Measurements from ENCODE around the gene DGCR8.
"Not testable (repeated sequence)": the region's sequence is repeated elsewhere in the genome, so short reads cannot be mapped to it uniquely, and the experiment has no call there.

DGCR8 gene

GRCh38 chr22:20066617-20067383, 13.2 kb upstream of the DGCR8 start:
- no peak for DNase-seq (ENCODE audit: low read depth in 2 of 2)

DNA sequence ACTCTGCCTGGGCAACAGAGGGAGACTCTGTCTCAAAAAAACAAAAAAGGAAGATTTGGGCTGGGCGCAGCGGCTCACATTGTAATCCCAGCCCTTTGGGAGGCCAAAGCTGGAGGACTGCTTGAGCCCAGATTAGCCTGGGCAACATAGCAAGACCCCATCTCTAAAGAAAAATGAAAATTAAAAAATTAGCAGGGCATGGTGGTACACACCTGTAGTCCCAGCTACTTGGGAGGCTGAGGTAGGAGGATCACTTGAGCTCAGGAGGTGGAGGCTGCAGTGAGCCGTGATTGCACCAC, 12.7 kb upstream of the DGCR8 start:
- not testable (repeated sequence) for DNase-seq (ENCODE audit: low read depth in 2 of 2)

- DNase-seq (ENCODE audit: low read depth in 2 of 2): no peak
Observed at GRCh38 chr22:20068640-20069039, 11.4 kb upstream of the DGCR8 start.

DNA sequence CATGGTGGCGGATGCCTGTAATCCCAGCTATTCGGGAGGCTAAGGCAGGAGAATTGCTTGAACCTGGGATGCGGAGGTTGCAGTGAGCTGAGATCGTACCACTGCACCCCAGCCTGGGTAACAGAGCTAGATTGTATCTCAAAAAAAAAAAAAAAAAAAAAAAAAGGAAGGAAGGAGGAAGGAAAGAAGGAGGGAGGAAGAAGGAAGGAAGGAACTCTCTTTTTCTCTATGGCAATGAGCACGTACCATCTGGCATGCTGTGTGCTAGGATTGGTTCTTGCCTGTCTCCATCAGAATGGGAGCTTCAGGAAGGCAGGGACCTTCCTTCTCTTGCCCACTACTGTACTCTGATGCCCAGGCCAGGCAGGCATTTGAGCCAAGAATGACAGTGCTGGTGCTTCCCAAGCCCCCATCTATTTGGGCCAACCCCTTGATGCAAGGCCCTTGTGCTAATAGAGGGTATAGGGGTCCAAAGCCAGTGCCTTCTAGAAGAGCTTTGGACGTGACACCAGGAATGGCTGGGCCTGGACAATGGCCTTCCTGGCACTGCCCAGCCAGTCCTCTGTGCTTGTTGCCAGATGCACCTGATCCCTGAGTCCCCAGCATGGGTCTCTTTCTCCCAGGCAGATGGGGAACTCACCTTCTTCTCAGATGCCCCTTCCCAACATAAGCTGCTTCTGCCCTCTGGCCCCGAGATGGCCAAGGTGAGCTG, 10.6 kb upstream of the DGCR8 start:
- DNase-seq (ENCODE audit: low read depth in 2 of 2): no peak

GRCh38 chr22:20071524-20071972, 8.5 kb upstream of the DGCR8 start:
- no peak for DNase-seq (ENCODE audit: low read depth in 2 of 2)

GRCh38 chr22:20076627-20077172, 3.3 kb upstream of the DGCR8 start:
- no peak for DNase-seq (ENCODE audit: low read depth in 2 of 2)

GRCh38 chr22:20080445-20080775, 369 bp downstream of the DGCR8 start:
- DNase-seq (ENCODE audit: low read depth in 2 of 2): peak; percentile 59 to 63

GRCh38 chr22:20080776-20081654, 974 bp downstream of the DGCR8 start:
- no peak for DNase-seq (ENCODE audit: low read depth in 2 of 2)

GRCh38 chr22:20083157-20083890, 3.3 kb downstream of the DGCR8 start:
- no peak for DNase-seq (ENCODE audit: low read depth in 2 of 2)

DNA sequence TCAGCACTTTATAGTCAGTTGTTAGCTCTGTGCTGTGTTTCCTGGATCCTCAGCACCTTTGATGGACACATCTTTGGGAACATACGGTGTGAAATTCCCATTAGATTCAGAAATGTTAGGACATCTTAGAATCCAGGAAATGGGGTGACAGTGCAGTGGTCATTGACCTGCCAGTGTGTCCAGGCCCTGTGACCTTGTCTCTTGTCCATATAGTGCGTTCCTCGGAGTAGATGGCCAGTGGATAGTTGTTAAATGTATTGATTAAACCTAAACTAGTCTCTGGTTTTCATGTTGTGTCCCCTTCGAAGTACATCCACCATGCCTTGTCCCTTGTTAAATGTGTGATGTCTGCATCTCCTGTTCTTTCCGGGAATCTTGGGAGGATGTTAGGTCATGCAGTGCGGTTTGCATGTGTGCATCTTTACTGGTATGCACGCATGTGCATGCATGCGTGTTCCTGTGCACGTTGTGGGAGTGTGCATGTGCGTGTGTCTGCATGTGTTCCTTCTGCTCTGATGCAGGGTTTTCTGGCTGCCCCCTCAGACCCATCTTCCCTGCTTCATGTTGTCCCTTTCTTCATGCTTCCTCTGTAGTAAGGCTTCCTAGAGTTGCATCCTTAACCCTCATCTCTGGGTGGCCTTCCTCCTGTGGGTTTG, 4.0 kb downstream of the DGCR8 start:
- DNase-seq (ENCODE audit: low read depth in 2 of 2): no peak

GRCh38 chr22:20084547-20085413, 4.7 kb downstream of the DGCR8 start:
- no peak for DNase-seq (ENCODE audit: low read depth in 2 of 2)

GRCh38 chr22:20085651-20086050, 5.6 kb downstream of the DGCR8 start:
- DNase-seq (ENCODE audit: low read depth in 2 of 2): no peak

DNA sequence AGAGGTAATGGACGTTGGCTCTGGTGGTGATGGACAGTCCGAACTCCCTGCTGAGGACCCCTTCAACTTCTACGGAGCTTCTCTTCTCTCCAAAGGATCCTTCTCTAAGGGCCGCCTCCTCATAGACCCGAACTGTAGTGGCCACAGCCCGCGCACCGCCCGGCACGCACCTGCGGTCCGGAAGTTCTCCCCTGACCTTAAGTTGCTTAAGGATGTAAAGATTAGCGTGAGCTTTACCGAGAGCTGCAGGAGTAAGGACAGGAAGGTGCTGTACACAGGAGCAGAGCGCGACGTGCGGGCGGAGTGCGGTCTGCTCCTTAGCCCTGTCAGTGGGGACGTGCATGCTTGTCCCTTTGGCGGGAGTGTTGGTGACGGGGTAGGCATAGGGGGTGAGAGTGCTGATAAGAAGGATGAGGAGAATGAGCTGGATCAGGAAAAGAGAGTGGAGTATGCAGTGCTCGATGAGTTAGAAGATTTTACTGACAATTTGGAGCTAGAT, 6.1 kb downstream of the DGCR8 start:
- DNase-seq (ENCODE audit: low read depth in 2 of 2): no peak

GRCh38 chr22:20086763-20087162, 6.7 kb downstream of the DGCR8 start:
- no peak for DNase-seq (ENCODE audit: low read depth in 2 of 2)

DNA sequence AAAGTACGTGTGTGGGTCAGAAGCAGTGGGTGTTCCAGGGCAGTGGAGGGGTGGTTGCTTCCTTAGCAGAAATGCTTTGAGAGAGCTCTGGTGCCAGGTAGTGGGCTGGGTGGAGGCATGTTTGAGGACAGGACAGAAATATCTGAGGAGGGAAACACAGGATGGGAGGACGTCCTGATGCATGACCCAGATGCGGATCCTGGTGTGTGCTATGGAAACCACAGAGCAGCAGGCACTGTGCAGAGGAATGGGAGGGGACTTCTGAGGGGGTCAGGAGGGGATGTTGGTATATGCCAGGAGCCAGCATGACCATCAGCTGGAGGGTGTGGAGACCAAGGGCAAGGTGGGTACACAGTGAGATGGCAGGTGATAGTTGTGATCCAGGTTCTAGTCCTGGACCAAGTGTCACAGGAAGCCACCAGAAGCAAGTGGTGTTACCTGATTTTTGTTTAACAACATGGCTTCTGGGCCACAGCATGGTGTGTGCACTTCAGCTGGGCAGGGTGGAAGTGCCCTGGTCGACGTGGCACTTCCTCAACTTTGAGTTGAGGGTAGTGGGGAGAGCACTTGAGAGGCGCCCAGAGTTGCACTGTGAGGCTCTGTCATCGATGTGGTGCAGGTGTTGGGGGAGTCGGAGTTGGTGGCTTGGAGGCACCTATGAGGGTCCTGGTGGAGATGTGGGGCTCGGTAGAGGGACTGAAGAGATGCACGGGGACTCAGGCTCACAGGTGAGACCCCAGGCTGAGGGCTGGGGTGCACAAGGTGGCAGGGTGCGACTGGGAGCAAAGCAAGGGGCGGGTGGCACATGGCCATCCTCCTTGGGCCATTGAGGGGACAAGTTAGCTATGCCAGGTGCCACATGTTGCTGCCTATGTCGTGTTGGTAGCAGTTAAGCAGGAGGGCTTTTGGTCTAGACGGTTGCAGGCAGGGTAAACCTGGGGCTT, 7.5 kb downstream of the DGCR8 start:
- DNase-seq (ENCODE audit: low read depth in 2 of 2): no peak

DNA sequence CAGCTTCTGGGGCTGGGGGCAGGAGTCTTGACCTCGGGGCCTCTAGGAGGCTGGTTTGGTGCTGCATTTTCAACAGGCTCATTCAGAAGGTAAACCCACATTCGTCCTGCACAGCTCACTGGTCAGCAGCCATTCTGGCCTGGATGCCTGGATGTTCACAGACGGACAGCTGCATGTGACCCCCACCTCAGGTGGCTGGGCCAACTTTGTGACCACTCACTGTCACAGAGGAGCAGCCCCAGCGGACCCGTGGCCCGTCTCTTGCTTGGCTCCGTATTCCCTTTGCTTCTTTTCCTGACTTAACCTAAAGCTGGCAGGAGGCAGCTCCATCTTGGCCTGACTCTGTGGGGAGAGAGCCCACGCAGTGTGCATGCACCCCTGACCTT, 8.2 kb downstream of the DGCR8 start:
- no peak for DNase-seq (ENCODE audit: low read depth in 2 of 2)

- DNase-seq (ENCODE audit: low read depth in 2 of 2): no peak
Observed at GRCh38 chr22:20089226-20089976, 9.4 kb downstream of the DGCR8 start.
